GM18907 (cell line): ENCODE results near the gene TXNDC15.
"Not testable (repeated sequence)": the region's sequence is repeated elsewhere in the genome, so short reads cannot be mapped to it uniquely, and the experiment has no call there.

Experiments used
- ATAC-seq: cut with Tn5 transposase; IDR thresholded peaks from one replicate; pipeline ENCODE4 v1.9.1; 2021; ENCODE audit warnings: mild to moderate bottlenecking, moderate library complexity; ENCODE audit not compliant: unreplicated experiment

TXNDC15 gene

DNA sequence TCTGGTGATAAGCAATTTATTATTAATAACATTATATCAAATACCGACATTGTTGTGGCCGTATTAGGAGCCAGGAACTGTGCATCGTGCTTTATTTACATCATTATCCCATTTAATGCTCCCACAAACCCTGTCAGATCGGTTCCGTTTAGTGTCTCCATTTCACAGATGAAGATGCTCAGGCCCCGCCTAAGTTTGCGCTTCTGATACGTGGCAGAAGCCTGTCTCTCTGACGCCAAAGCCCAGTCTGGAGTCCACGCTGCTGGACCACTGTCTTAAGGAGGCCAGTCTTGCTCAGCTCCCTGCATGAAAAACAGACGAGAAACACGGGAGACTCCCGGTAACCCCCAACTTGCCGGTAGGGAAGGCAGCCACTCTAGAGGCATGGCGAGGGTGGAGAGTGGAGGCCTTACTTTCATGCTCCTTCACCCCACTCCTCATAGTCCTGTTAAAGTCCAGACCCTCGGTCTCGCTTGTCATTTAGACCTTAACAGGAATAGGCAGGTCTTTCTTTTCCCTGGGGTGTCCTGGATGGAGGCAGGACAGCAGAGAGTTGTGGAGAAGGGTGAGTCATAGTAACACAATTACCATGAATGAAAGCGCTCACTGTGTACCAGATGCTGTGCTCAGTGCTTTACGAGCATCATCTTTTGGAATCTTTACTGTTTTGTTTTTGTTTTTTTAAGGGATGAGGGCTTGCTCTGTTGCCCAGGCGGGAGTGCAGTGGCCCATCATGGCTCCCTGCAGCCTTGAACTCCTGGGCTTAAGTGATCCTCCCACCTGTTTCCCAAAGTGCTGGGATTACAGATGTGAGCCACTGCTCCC is 872 bp downstream of the TXNDC15 start:
- ATAC-seq: peak; percentile 39

DNA sequence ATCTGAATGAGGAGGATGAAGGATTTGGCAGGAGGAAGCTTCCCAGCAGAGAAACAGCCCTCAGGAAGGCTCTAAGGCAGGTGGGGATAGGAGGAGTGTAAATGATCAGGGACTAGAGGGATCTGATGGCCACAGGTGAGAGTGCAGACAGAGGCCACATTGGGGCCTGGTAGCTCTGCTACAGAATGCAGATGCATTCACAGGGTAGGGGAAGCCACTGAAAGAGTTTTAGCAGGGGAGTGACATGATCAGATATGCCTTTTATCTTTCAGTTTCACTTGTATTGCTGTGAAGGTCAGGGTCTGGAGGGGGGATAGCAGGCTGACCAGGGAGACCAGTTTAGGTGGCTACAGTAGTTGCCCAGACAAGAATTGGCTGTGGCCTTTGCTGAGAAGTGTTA is 3.0 kb downstream of the TXNDC15 start:
- ATAC-seq: peak; percentile 54

DNA sequence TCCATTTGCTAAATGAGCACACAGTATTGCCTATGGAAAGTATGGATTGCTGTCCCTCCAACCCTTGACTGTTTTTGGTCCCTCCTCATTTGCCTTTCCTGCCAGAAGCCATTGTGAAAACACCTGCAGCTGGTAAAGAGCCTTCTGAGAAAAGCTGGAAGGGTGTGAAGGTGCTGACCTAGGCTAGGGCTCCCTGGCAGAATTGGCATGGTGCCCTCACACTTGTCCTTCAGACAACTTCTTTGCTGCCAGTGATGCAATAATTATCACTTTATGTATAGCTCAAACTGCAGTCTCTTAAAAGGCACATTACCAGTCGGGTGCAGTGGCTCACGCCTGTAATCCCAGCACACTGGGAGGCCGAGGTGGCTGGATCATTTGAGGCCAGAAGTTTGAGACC is 4.2 kb downstream of the TXNDC15 start:
- ATAC-seq: no peak

DNA sequence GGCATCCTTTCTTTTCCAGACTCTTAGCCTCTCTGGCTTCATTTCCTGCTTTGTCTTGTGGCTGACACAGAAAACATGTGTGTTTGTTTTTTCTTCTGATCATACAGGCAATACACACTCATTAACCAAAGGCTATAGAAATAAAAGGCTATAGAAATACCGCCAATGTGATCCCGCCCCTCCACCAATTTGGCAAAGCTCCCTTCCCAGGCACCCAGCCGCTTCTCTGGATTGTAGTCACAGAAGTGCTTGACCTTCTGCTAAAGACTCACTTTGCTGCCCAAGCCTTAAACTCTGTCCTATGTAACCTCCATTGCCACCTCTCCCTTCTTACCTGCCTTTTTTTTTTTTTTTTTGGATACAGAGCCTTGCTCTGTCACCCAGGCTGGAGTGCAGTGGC is 5.3 kb downstream of the TXNDC15 start:
- no peak for ATAC-seq

DNA sequence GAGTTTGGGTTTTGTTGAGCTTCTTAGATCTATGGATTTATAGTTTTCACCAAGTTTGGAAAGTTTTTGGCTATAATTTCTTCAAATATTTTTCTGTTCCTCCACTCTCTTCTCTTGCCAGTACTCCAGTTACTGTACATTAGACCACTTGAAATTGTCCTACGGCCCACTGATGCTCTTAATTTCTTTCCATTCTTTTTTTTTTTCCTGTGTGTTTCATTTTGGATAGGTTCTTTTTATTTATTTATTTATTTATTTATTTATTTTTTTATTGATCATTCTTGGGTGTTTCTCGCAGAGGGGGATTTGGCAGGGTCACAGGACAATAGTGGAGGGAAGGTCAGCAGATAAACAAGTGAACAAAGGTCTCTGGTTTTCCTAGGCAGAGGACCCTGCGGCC is 6.8 kb downstream of the TXNDC15 start:
- ATAC-seq: not testable (repeated sequence)

DNA sequence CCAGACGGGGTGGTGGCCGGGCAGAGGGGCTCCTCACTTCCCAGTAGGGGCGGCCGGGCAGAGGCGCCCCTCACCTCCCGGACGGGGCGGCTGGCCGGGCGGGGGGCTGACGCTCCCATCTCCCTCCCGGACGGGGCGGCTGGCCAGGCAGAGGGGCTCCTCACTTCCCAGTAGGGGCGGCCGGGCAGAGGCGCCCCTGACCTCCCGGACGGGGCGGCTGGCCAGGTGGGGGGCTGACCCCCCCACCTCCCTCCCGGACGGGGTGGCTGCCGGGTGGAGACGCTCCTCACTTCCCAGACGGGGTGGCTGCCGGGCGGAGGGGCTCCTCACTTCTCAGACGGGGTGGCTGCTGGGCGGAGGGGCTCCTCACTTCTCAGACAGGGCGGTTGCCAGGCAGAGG is 7.5 kb downstream of the TXNDC15 start:
- not testable (repeated sequence) for ATAC-seq

DNA sequence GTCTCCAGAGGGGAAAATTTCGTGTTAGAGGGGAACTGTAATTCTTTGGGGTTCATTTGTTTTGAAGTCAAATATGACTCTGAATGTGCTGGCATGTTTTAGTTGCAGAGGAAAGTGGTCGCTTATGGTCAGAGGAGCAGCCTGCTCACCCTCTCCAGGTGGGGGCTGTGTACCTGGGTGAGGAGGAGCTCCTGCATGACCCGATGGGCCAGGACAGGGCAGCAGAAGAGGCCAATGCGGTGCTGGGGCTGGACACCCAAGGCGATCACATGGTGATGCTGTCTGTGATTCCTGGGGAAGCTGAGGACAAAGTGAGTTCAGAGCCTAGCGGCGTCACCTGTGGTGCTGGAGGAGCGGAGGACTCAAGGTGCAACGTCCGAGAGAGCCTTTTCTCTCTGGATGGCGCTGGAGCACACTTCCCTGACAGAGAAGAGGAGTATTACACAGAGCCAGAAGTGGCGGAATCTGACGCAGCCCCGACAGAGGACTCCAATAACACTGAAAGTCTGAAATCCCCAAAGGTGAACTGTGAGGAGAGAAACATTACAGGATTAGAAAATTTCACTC is 13.5 kb downstream of the TXNDC15 start:
- ATAC-seq: no peak

- no peak for ATAC-seq
Measured at GRCh38 chr5:134889335-134889734, 15.2 kb downstream of the TXNDC15 start.

DNA sequence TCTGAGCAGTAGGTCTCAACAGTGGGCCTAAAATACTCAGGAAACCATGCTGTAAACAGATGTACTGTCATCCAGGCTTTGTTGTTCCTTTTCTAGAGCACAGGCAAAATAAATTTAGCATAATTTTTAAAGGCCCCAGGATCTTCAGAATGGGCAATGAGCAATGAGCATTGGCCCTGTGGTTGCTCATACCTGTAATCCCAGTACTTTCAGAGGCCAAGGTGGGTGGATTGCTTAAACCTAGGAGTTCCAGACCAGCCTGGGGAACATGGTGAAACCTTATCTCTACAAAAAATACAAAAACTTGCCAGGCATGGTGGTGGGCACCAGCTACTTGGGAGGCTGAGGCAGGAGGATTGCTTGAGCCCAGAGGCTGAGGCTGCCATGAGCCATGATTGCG is 17.3 kb downstream of the TXNDC15 start:
- ATAC-seq: no peak

GRCh38 chr5:134892282-134892681 is 18.1 kb downstream of the TXNDC15 start:
- no peak for ATAC-seq

DNA sequence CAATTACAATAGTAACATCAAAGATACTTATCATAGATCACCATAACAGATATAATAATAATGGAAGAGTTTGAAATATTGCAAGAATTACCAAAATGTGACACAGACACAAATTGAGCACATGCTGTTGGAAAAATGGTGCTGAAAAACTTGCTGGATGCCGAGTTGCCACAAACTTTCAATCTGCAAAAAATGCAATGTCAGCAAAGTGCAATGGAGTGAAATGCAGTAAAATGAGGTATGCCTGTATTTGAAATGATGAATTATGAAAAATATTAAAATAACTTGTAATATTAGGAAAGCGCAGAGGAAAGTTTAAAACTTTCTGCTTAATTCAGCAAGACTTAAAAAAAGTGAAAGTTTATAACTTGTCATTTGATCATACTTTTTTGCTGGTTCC is 18.8 kb downstream of the TXNDC15 start:
- no peak for ATAC-seq

DNA sequence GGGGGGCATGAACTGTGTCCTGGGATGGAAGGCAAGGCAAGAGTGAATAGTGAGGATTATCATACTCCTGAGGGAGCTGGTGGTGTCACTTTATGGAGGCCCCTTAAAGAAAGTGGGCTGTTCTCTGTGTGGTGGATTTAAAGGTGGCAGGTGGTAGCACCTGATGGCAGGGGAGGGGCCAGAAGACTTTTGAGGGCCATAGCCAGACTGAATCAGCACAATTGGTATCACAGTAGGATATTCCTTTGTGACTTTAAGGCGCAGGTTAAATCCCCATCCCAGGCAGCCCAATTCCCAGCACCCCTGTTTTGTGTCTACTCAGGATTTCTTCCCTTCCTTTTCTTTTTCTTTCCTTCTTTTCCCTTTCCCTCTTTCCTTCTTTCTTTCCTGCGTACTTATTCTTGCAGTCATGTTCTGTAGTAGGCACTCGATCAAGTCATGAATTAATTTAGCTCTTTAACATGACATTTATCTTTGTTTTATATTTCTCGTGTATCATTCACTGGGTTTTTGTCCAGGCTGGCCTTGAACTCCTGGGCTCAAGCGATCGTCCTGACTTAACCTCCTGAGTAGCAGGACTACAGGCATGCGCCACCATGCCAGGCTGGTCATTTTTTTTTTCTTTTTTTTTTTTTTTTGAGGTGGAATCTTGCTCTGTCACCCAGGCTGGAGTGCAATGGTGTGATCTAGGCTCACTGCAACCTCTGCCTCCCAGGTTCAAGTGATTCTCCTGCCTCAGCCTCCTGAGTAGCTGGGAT is 19.8 kb downstream of the TXNDC15 start:
- no peak for ATAC-seq

DNA sequence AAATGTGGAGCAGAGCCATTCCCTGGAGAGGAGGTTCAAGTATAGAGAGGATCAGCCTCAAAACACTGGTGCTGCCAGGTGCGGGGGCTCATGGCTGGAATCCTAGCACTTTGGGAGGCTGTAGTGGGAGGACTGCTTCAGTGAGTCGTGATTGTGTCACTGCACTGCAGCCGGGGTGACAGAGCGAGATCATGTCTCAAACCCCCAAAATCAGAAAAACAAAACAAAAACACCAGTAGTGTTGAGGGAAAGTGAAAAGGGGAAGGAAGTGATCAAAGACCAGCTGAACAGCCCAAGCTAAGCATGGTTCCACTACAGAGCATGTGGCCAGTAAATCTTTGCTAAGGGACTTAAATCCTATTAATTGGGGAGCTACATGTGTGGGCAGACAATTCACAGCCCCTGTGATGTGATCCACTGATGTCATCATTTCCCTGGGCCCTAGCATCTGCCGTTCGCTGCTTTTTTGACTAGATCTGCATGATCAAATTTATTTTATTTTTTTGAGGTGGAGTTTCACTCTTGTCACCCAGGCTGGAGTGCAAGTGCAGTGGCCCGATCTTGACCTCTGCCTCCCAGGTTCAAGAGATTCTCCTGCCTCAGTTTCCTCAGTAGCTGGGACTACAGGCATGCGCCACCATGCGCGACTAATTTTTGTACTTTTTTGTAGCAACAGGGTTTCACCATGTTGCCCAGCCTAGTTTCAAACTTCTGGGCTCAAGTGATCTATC is 28.1 kb downstream of the TXNDC15 start:
- ATAC-seq: peak; percentile 29

- peak; percentile 79 for ATAC-seq
Measured at GRCh38 chr5:134904610-134905245, 30.6 kb downstream of the TXNDC15 start, which contains the start of gene PCBD2. PCBD2 (plus strand) TSS chr5:134905131; CDS start chr5:134905140, 9 bp downstream.

DNA sequence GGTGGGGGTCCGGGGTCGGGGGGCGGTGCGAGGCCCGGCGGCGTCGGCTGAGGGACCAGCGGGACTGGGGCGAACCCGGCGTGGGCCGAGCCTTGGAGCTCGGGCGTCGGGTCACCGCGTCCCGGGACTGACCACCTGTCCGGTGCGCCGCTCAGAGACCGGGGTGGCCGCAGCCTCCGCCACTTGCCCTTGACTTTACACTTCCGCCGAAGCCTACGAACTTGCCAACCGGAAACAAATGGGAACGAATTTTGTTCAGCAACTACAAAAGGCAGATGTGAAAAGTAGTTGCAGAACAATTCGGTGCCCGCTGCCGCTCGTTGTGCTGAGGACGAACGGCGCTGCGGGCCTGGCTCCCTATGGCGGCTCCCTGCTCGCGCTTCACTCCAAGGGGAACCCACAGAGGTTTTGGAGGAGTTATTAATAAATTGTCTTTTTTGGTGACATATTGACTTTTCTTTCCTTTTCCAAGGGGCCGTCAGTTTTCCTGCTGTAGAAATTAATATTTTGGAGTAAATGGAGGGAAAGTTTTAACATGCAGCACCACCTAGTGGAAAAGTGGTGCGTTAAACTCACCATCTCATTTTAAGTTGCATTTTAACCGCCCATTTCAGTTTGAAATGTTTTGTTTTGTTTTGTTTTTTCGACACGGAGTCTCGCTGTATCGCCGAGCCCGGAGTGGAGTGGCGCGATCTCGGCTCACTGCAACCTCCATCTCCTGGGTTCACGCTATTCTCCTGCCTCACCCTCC is 31.2 kb downstream of the TXNDC15 start:
- peak; percentile 42 for ATAC-seq

DNA sequence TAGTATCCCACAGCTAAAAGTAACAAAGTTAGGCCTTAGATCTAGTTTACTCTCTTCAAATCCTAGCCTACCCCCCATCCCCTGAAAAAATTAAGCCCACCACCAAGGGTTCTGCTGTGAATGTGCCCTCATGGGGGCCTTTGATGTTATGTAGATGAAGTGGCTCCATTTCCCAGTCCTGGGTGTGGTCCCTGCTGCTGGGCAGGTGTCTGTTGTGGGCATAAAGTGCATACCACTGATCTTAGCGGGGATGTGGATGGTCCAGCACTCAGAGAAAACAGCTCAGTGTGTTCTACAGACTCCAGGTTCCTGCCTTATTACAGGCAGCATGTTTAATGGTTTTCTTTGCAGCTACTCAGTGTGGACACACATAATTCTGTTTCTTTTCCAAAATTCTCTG is 32.6 kb downstream of the TXNDC15 start:
- no peak for ATAC-seq

- not testable (repeated sequence) for ATAC-seq
Measured at GRCh38 chr5:134910752-134911151, 36.6 kb downstream of the TXNDC15 start.

DNA sequence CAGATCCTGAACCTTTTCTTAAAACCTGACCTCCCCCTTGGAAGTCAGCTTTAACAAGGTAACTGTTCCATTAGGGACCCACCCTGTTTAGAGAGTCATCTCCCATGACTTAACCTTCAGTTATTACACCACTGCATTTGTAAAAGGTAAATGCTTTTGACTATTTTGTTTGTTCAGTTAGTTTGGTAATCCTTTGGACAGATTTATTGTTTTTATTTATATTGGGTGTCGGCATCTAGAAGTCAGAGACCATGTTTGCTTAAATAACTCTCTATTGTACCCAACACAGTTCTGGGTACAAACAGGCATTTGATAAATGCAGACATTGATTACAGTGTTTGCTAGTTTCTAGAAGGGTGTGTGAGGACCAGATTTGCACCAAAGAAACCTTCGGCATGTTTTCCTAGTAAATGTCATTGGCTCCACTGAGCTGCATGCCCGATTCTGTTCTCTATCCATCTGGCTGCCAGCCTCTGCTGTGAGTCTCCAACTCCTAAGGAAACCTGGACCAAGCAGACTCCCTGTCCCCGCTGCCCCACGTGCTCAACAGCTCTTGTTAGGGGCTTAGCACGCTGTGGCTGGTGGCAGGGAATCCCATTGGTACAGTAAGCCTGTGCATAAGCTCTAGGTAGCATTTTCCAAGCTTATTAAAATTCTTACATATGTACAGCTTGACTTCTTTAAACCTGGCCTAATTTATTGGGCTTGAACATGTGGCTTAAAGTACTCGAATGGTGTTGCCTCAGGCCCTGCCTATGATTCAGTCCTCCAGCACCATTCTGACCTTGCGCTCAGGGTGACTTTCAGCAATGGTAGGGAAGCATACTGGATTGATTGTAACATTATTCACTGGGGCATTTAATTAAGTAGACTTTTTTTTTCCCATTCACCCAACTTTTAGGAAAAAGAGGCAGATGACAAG is 37.4 kb downstream of the TXNDC15 start:
- no peak for ATAC-seq

- no peak for ATAC-seq
Measured at GRCh38 chr5:134913254-134913653, 39.1 kb downstream of the TXNDC15 start.
